Central memory CD8-positive, alpha-beta T cell (primary cell): ENCODE data around the gene RPS6KA2.
A peak's percentile ranks its signal among the peaks of the same experiment; 100 is the strongest.

Source experiments
- ATAC-seq: fragments of 150-1000 bp; cut with Tn5 transposase; replicated peaks from 2 replicates; pipeline ENCODE4 v1.10.0; 2022; ENCODE audit warnings: mild to moderate bottlenecking, moderate FRiP score, moderate number of reproducible peaks; ENCODE audit not compliant: poor library complexity, severe bottlenecking; ENCODE audit errors: extremely low read depth
- DNase-seq, 2 donors: peaks; one replicate each; pipeline ENCODE4 v3.0.0; 2021; ENCODE audit warnings: low spot score in 2 of 2
- H3K27ac Mint-ChIP-seq: one replicate; pipeline ENCODE4 v1.8.0; 2022; ENCODE audit warnings: low read depth, mild to moderate bottlenecking, moderate library complexity, mixed read lengths
- H3K27me3 Mint-ChIP-seq: one replicate; pipeline ENCODE4 v1.8.0; 2022; ENCODE audit warnings: mixed read lengths
- H3K36me3 Mint-ChIP-seq: one replicate; pipeline ENCODE4 v1.8.0; 2022; ENCODE audit warnings: mild to moderate bottlenecking, moderate library complexity, mixed read lengths; ENCODE audit not compliant: insufficient read depth
- H3K4me1 Mint-ChIP-seq: one replicate; pipeline ENCODE4 v1.8.0; 2022; ENCODE audit warnings: mixed read lengths
- H3K4me3 Mint-ChIP-seq: one replicate; pipeline ENCODE4 v1.8.0; 2022; ENCODE audit warnings: mild to moderate bottlenecking, moderate library complexity, mixed read lengths
- H3K9me3 Mint-ChIP-seq: one replicate; pipeline ENCODE4 v1.8.0; 2022; ENCODE audit warnings: mixed read lengths

Gene RPS6KA2

GRCh38 chr6:166471797-166472260, 155.2 kb downstream of the RPS6KA2 start:
- Mint-ChIP-seq H3K9me3 (no peaks in the 10 kb centered on the region), H3K4me1 (peaks cover 21% of the 10 kb centered on the region), H3K36me3 (no peaks in the 10 kb centered on the region), H3K4me3 (no peak overlapping the region), H3K27me3 (peaks cover 21% of the 10 kb centered on the region), H3K27ac (no peak overlapping the region)
- DNase-seq (no peak), ATAC-seq (no peak)

DNA sequence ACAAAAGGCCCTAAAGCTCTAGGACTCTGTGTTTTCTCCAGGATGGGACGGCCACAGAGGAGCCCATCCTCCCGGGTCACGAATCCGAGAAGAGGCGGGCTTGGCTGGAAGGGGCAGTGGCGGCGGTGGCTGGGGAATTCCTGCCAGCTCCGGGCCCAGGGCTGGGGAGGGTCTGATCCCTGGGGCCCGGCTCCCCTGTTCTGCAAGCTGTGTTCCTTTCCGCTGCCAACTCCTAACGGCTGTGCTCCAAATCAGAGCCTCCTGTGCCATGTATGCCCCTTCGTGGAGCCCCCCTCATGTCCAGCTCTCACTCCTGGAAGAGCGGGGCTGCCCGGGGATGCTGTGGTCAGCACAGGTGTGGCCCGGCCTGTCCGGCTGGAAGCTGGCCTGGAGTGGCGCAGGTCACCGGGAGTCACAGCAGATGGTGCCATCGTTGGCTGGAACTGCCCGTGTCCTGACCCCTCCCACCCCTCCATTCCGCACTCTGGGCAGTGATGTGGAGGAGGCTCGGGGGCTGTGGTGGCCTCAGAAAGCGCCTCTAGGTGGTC, 156.1 kb downstream of the RPS6KA2 start:
- H3K27me3 Mint-ChIP-seq: peaks cover 20% of the 10 kb centered on the region
- H3K27ac Mint-ChIP-seq: no peak overlapping the region
- ATAC-seq (no peak), DNase-seq (no peak)
- no peaks in the 10 kb centered on the region for H3K9me3 Mint-ChIP-seq
- H3K36me3 Mint-ChIP-seq: no peaks in the 10 kb centered on the region
- peaks cover 26% of the 10 kb centered on the region for H3K4me1 Mint-ChIP-seq
- no peak overlapping the region for H3K4me3 Mint-ChIP-seq

GRCh38 chr6:166470029-166470862, 156.8 kb downstream of the RPS6KA2 start:
- ATAC-seq: no peak
- Mint-ChIP-seq H3K27me3 (peaks cover 13% of the 10 kb centered on the region), H3K4me1 (peaks cover 30% of the 10 kb centered on the region), H3K36me3 (no peaks in the 10 kb centered on the region), H3K9me3 (no peaks in the 10 kb centered on the region), H3K4me3 (no peak overlapping the region), H3K27ac (peak overlapping the region; percentile 47)
- no peak for DNase-seq

DNA sequence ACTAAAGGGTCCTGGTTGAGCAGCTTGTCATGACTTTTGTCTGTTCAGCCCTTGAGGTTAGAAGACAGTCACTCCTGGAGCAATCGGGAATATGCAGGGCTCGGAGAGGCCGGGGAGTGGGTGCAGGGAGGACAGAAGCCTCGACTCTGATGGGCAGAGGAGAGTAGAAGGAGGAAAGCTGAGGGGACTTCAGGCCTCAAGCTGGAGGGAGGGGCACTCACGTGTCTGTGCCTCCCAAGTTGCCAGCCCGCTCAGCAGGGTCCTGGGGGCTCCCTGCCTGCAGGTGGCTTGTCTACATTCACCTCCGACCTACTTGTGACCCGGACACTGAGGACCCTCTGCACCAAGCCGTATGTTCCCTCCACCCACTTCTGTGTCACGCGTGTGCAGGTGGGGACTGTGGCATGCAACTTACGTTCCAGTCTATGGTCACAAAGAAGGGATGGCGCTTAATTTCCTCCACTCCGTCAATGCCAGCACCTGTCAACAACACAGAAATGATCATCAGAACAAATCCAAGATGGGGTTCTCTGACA, 157.6 kb downstream of the RPS6KA2 start:
- H3K4me3 Mint-ChIP-seq: no peak overlapping the region
- ATAC-seq (no peak), DNase-seq (no peak)
- H3K36me3 Mint-ChIP-seq: no peaks in the 10 kb centered on the region
- H3K27ac Mint-ChIP-seq: no peak overlapping the region
- peaks cover 28% of the 10 kb centered on the region for H3K4me1 Mint-ChIP-seq
- H3K9me3 Mint-ChIP-seq: no peaks in the 10 kb centered on the region
- peaks cover 9% of the 10 kb centered on the region for H3K27me3 Mint-ChIP-seq

DNA sequence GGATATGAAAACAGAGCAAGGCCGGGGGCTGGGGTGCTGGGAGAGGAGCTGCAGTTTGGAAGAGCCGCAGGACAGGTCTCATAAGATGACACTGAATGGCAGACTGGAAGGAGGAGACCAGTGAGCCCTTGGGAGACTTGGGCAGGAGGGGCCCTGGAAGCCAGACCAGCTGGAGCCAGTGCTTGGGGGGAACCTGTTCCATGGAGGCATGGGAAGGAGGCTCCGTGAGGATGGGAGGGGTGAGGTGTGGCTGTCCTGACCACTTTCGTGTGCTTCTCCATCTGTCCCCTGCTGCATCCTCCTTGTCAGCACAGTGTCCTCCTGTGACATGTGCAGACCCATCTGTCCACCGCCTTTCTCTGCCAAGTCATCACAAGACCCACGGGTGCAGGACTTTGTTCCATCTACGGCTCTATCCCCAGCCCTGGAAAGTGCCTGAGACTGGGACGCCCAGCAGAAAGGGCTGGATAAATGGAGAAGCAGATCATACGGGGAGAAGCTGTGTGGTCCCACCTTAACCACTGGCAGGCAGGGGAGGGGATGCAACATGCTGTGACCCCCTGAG, 159.5 kb downstream of the RPS6KA2 start:
- H3K27me3 Mint-ChIP-seq: no peaks in the 10 kb centered on the region
- ATAC-seq (no peak), DNase-seq (no peak)
- no peaks in the 10 kb centered on the region for H3K9me3 Mint-ChIP-seq
- H3K4me3 Mint-ChIP-seq: no peak overlapping the region
- H3K36me3 Mint-ChIP-seq: no peaks in the 10 kb centered on the region
- no peak overlapping the region for H3K27ac Mint-ChIP-seq
- H3K4me1 Mint-ChIP-seq: peaks cover 19% of the 10 kb centered on the region

DNA sequence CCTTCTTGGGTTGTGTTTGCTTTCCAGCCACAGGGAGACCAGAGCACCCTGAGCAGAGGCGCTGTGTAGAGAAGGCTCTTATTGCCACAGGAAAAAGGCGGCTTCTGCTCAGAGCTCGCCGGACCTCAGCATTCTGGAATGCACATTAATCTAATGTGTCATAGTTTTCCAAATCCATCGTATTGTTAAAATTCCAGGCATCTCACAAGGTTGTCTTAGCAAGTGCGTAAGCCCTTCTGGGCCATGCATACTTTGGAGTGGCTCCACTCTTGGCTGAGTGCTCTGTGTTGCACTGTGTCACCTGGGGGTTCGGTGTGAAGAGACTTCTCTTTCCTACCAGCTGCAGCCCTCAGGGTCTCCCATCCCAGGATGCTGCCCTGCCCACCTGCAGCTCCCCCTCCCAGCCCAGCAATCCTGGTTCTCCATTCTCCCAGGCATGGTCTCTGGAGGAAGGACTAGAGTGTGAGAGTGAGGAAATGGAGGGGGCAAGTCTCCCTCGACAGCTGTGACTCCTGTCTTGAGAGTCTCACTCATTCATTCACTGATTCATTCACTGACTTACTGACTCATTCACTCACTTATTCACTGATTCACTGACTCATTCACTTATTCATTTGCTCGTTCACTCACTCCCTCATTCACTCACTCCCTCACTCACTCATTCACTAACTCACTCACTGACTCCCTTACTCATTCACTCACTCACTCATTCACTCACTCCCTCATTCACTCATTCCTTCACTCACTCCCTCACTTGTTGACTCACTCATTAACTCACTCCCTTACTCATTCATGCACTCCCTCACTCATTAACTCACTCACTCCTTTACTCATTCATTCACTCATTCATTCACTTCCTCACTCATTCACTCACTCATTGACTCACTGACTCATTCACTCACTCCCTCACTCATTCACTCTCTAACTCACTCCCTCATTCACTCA, 160.6 kb downstream of the RPS6KA2 start:
- no peak overlapping the region for H3K4me3 Mint-ChIP-seq
- no peaks in the 10 kb centered on the region for H3K27me3 Mint-ChIP-seq
- ATAC-seq: no peak
- no peaks in the 10 kb centered on the region for H3K9me3 Mint-ChIP-seq
- H3K4me1 Mint-ChIP-seq: peaks cover 19% of the 10 kb centered on the region
- DNase-seq: no peak
- H3K36me3 Mint-ChIP-seq: no peaks in the 10 kb centered on the region
- peak overlapping the region; percentile 1 for H3K27ac Mint-ChIP-seq

GRCh38 chr6:166465671-166466087, 161.4 kb downstream of the RPS6KA2 start:
- H3K27me3 Mint-ChIP-seq: no peaks in the 10 kb centered on the region
- H3K4me1 Mint-ChIP-seq: peaks cover 19% of the 10 kb centered on the region
- no peak overlapping the region for H3K4me3 Mint-ChIP-seq
- no peaks in the 10 kb centered on the region for H3K9me3 Mint-ChIP-seq
- no peaks in the 10 kb centered on the region for H3K36me3 Mint-ChIP-seq
- H3K27ac Mint-ChIP-seq: no peak overlapping the region
- ATAC-seq: no peak
- DNase-seq: no peak

DNA sequence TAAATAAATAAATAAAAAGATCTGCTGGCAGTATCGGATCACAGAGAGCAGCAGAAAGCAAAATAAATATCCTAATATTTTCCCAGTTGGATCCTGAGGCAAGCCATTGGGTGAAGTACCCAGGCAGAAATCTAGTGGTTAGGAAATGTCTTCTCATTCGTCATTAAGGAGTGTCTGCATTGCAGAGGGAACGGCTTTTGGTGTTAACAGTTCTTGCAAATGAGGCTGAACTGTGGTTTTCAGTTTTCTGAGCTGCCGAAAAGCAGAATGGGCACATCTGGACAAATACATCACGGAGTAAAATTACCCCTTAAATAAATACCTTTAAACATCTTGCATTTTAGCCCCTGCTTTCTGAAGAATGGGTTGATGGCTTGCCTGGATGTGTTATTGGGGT, 162.1 kb downstream of the RPS6KA2 start:
- H3K36me3 Mint-ChIP-seq: no peaks in the 10 kb centered on the region
- DNase-seq: no peak
- peaks cover 19% of the 10 kb centered on the region for H3K4me1 Mint-ChIP-seq
- no peaks in the 10 kb centered on the region for H3K9me3 Mint-ChIP-seq
- peak; percentile 43 for ATAC-seq
- no peaks in the 10 kb centered on the region for H3K27me3 Mint-ChIP-seq
- H3K27ac Mint-ChIP-seq: no peak overlapping the region
- H3K4me3 Mint-ChIP-seq: no peak overlapping the region

GRCh38 chr6:166464068-166465002, 162.7 kb downstream of the RPS6KA2 start:
- Mint-ChIP-seq H3K27me3 (no peaks in the 10 kb centered on the region), H3K36me3 (no peaks in the 10 kb centered on the region), H3K4me3 (no peak overlapping the region), H3K4me1 (peaks cover 19% of the 10 kb centered on the region), H3K9me3 (no peaks in the 10 kb centered on the region), H3K27ac (no peak overlapping the region)
- no peak for ATAC-seq
- no peak for DNase-seq

- Mint-ChIP-seq H3K27ac (no peak overlapping the region), H3K9me3 (no peaks in the 10 kb centered on the region), H3K4me1 (peaks cover 19% of the 10 kb centered on the region), H3K27me3 (no peaks in the 10 kb centered on the region), H3K4me3 (no peak overlapping the region), H3K36me3 (no peaks in the 10 kb centered on the region)
- ATAC-seq: no peak
- DNase-seq: no peak
Measured at GRCh38 chr6:166463359-166464067, 163.5 kb downstream of the RPS6KA2 start.
